Ovary (tissue), 3 donors: ENCODE results near the gene GPRIN2.
"Not testable (repeated sequence)": the region's sequence is repeated elsewhere in the genome, so short reads cannot be mapped to it uniquely, and the experiment has no call there.

Source experiments
- EP300 ChIP-seq: sonication (generic); formaldehyde crosslinking; IDR thresholded peaks from one replicate; pipeline ENCODE4 v1.6.1; 2017; ENCODE audit warnings: antibody characterized with exemption
- POLR2A ChIP-seq: fragments of 450-650 bp; IDR thresholded peaks from one replicate; pipeline ENCODE4 v1.6.1; 2017; ENCODE audit warnings: antibody characterized with exemption, mild to moderate bottlenecking, moderate library complexity
- TF ChIP-seq, protein P1 (sequence below), 3 donors: fragments of 450-650 bp in 2 of 3; fragments of 200-600 bp in 1 of 3; IDR thresholded peaks; one replicate each; pipeline versions ENCODE4 v1.5.1 to v1.8.0; 2016 to 2022; ENCODE audit warnings: antibody characterized with exemption in 3 of 3, mild to moderate bottlenecking in 1 of 3
- donor health status: DM: no; HTN: no; CAD: no.

DNA sequence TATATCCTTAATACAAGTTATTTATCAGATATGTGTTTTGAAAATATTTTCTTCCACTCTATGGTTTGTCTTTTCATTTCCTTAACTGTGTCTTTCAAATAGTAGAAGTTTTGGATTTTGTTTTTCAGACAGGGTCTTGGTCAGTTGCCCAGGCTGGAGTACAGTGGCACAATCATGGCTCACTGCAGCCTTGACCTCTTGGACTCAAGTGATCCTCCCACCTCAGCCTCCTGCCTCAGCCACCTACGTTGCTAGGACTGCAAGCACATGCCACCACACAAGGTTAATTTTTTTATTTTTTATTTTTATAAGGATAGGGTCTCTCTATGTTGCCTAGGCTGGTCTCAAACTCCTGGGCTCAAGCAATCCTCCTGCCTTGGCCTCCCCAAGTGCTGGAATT lies 24.2 kb downstream of the GPRIN2 start:
- TF ChIP-seq POLR2A, EP300: not testable (repeated sequence)
- TF ChIP-seq, protein P1, sequence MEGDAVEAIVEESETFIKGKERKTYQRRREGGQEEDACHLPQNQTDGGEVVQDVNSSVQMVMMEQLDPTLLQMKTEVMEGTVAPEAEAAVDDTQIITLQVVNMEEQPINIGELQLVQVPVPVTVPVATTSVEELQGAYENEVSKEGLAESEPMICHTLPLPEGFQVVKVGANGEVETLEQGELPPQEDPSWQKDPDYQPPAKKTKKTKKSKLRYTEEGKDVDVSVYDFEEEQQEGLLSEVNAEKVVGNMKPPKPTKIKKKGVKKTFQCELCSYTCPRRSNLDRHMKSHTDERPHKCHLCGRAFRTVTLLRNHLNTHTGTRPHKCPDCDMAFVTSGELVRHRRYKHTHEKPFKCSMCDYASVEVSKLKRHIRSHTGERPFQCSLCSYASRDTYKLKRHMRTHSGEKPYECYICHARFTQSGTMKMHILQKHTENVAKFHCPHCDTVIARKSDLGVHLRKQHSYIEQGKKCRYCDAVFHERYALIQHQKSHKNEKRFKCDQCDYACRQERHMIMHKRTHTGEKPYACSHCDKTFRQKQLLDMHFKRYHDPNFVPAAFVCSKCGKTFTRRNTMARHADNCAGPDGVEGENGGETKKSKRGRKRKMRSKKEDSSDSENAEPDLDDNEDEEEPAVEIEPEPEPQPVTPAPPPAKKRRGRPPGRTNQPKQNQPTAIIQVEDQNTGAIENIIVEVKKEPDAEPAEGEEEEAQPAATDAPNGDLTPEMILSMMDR (IDR thresholded peaks at IDR 0.05), result not testable (repeated sequence)
